ENCODE results near the gene MYBPHL. TPM values are rescaled to one million over a fixed set of nuclear protein-coding genes. Genes with fewer than 3 reads are reported as not detected.

Gene MYBPHL
- total and polyA plus RNA-seq, 2 of the 13 experiments (the other 11 are each of a cell fraction or from before 2014, with no cell fraction given): 3.7 to 3.8 TPM

GRCh38 chr1:109299558-109300343, 7.1 kb downstream of the MYBPHL start (continued):
- TF ChIP-seq AHDC1 (CRISPR knock-in tag; IDR thresholded peaks at IDR 0.05; ENCODE audit: borderline replicate concordance) (no peak), ZNF589 (CRISPR knock-in tag; conservative IDR thresholded peaks at IDR 0.05) (no peak; the same call in 1 of the 2 replicates), CBX1 (IDR thresholded peaks at IDR 0.05; ENCODE audit: low read depth) (no peak), HMG20B (CRISPR knock-in tag; conservative IDR thresholded peaks at IDR 0.05) (no peak), HBP1 (CRISPR knock-in tag; IDR thresholded peaks at IDR 0.05; ENCODE audit: low read depth) (no peak), TEF (CRISPR knock-in tag; IDR thresholded peaks at IDR 0.05) (no peak), ZKSCAN8 (CRISPR knock-in tag; IDR thresholded peaks at IDR 0.05; ENCODE audit: borderline replicate concordance) (no peak), TGIF2 (CRISPR knock-in tag; IDR thresholded peaks at IDR 0.05) (peak; percentile 41; the same call in 1 of the 2 replicates), ZNF10 (CRISPR knock-in tag; IDR thresholded peaks at IDR 0.05; ENCODE audit: borderline replicate concordance, low read depth) (no peak), RNF219 (CRISPR knock-in tag; IDR thresholded peaks at IDR 0.05) (no peak), ZNF501 (CRISPR knock-in tag; IDR thresholded peaks at IDR 0.05) (no peak), MLLT10 (CRISPR knock-in tag; IDR thresholded peaks at IDR 0.05) (no peak), ZNF556 (CRISPR knock-in tag; IDR thresholded peaks at IDR 0.05; ENCODE audit: borderline replicate concordance) (no peak), SKIL (CRISPR knock-in tag; IDR thresholded peaks at IDR 0.05; ENCODE audit: borderline replicate concordance) (no peak), POLR2AphosphoS5 (IDR thresholded peaks at IDR 0.05; ENCODE audit: low read depth, low read length) (peak; percentile 40), TBP (CRISPR knock-in tag; IDR thresholded peaks at IDR 0.05) (no peak)
